ENCODE measurements around the gene HTR2C. TPM values are rescaled to one million over a fixed set of nuclear protein-coding genes. Genes with fewer than 3 reads are reported as not detected.

Gene HTR2C
- total RNA-seq, 1 donor = under 0.01 TPM

DNA sequence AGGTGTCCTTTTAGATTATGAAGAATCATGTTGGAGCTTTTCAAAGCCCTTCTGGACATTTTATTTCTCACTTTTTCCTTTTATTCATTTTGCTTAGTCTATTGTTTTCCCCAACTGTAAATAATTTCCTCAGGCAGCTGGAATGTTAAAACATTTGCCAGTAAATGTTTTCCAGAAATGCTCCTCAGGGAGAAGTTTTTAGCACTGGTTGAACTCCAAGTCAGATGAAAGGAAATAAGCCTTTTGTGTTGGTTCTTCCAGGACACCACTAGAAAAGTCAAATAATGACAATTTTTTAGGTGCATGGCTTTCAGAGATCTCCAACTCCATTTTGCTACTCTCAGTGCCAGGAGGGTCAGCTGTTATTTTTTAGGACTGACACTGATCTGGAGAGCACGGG is 305.6 kb downstream of the HTR2C start:
- H3K4me3 ChIP-seq (ENCODE audit: low read depth, low read length) = no peak overlapping the region
- TF ChIP-seq, protein P1, sequence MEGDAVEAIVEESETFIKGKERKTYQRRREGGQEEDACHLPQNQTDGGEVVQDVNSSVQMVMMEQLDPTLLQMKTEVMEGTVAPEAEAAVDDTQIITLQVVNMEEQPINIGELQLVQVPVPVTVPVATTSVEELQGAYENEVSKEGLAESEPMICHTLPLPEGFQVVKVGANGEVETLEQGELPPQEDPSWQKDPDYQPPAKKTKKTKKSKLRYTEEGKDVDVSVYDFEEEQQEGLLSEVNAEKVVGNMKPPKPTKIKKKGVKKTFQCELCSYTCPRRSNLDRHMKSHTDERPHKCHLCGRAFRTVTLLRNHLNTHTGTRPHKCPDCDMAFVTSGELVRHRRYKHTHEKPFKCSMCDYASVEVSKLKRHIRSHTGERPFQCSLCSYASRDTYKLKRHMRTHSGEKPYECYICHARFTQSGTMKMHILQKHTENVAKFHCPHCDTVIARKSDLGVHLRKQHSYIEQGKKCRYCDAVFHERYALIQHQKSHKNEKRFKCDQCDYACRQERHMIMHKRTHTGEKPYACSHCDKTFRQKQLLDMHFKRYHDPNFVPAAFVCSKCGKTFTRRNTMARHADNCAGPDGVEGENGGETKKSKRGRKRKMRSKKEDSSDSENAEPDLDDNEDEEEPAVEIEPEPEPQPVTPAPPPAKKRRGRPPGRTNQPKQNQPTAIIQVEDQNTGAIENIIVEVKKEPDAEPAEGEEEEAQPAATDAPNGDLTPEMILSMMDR (IDR thresholded peaks at IDR 0.05; ENCODE audit: insufficient read depth, low read depth, low read length) = no peak
- DNase-seq (ENCODE audit: low read depth) = peak; percentile 3

DNA sequence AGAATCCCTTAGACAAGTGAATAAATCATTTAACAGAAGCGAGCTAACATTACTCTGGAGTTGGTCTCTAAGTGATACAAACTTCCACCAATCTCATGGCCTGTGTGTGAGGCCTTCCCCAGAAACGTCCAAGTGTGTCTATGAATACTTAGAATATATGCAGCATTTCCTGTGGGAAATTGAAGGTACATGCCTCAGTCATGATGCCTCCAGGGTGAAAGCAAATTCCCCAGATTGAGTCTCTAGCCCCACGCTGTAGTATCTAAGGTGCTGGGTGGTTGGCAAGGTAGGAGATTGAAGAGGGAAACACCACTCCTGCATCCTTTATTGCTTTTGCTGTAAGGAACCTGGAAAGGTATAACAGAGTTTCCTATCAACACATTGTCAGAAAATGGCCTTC is 319.7 kb downstream of the HTR2C start:
- TF ChIP-seq, protein P1 (IDR thresholded peaks at IDR 0.05; ENCODE audit: insufficient read depth, low read depth, low read length) = no peak
- H3K4me3 ChIP-seq (ENCODE audit: low read depth, low read length) = no peak overlapping the region
- no peak for DNase-seq (ENCODE audit: low read depth)

DNA sequence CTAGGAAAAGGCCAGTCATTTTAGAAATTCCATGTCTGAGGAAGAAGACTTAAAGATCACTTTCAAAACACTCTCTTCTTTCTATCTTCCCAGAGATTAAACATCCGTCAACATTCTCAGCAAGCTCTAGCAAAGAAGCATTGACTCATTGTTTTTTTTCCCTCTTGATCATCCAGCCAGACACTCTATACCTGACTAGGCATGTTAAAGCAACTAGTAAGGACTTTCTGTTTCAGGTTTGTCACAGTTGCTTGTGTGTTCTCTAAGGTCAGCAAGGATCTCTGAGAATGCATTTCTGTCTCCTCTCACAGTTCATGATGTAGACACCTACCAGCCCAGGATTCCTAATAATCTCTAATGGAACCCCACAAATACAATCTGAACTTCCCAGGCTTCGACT is 321.4 kb downstream of the HTR2C start:
- TF ChIP-seq, protein P1 (IDR thresholded peaks at IDR 0.05; ENCODE audit: insufficient read depth, low read depth, low read length) = no peak
- DNase-seq (ENCODE audit: low read depth) = no peak
- H3K4me3 ChIP-seq (ENCODE audit: low read depth, low read length) = no peak overlapping the region

DNA sequence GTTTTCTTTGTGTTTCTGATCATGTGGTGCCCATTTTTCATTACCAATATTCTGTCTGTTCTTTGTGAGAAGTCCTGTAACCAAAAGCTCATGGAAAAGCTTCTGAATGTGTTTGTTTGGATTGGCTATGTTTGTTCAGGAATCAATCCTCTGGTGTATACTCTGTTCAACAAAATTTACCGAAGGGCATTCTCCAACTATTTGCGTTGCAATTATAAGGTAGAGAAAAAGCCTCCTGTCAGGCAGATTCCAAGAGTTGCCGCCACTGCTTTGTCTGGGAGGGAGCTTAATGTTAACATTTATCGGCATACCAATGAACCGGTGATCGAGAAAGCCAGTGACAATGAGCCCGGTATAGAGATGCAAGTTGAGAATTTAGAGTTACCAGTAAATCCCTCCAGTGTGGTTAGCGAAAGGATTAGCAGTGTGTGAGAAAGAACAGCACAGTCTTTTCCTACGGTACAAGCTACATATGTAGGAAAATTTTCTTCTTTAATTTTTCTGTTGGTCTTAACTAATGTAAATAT is 323.2 kb downstream of the HTR2C start:
- no peak overlapping the region for H3K4me3 ChIP-seq (ENCODE audit: low read depth, low read length)
- TF ChIP-seq, protein P1 (IDR thresholded peaks at IDR 0.05; ENCODE audit: insufficient read depth, low read depth, low read length) = no peak
- no peak for DNase-seq (ENCODE audit: low read depth)

DNA sequence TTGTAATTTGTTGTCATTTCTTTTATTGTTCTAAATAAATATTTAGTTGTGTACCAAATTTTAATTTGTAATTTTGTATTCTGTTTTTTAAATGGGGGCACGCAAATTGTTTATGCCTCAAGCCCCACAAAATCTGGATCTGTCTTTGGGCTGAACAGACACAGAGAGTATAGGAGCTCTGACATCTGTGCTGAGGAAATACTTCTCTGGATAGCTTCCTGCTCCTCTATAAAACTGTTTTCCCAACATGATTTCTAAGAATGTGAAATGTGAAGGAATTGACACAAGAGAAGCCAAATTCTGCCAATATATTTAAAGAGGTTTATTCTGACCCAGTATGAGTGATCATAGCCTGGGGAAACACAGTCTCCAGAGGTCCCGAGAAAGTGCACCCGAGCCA is 340.5 kb downstream of the HTR2C start:
- TF ChIP-seq, protein P1 (IDR thresholded peaks at IDR 0.05; ENCODE audit: insufficient read depth, low read depth, low read length) = no peak
- no peak overlapping the region for H3K4me3 ChIP-seq (ENCODE audit: low read depth, low read length)
- DNase-seq (ENCODE audit: low read depth) = peak; percentile 16

DNA sequence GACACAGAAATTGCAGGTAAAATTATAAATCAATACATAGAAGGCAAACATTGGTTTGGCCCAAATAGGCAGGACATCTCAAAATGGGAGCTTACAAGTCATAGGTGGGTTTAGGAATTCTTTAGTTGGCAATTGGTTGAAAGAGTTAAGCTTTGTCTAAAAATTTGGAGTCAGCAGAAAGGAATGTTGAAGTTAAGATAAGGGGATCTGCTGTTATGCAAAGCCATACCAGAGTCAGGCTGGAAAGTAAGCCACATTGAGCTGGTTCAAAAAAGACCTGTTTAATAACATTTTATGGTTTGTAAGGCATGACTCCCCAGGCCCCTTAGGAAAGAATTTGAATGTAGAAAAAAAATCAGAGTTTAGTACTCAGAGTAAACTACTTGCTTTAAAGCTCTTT is 341.0 kb downstream of the HTR2C start:
- peak; percentile 65 for DNase-seq (ENCODE audit: low read depth)
- H3K4me3 ChIP-seq (ENCODE audit: low read depth, low read length) = no peak overlapping the region

More for the DNA sequence above, 341.0 kb downstream of the HTR2C start:
- TF ChIP-seq, protein P1 (IDR thresholded peaks at IDR 0.05; ENCODE audit: insufficient read depth, low read depth, low read length) = no peak

Data from fibroblast of villous mesenchyme (primary cell).